Ascending aorta (tissue), 2 donors: ENCODE measurements around the gene INHBA. TPM values are rescaled to one million over a fixed set of nuclear protein-coding genes. Genes with fewer than 3 reads are reported as not detected.

Experiments
- DNase-seq, 2 donors: peaks; one replicate each; pipeline ENCODE4 v3.0.0-alpha.2; 2019; ENCODE audit warnings: low spot score in 2 of 2
- H3K27ac ChIP-seq, 2 donors: fragments of 200-600 bp; sonication (generic); one replicate each; pipeline ENCODE4 v1.5.1; 2016 to 2017; ENCODE audit warnings: mild to moderate bottlenecking in 1 of 2
- H3K27me3 ChIP-seq: fragments of 200-600 bp; sonication (generic); one replicate; pipeline ENCODE4 v1.5.1; 2017
- H3K36me3 ChIP-seq, 2 donors: fragments of 200-600 bp; sonication (generic); one replicate each; pipeline ENCODE4 v1.5.1; 2016
- H3K4me1 ChIP-seq, 2 donors: fragments of 200-600 bp; sonication (generic); one replicate each; pipeline ENCODE4 v1.5.1; 2016 to 2017; ENCODE audit warnings: mild to moderate bottlenecking in 1 of 2
- H3K4me3 ChIP-seq, 2 donors: fragments of 200-600 bp; sonication (generic); one replicate each; pipeline ENCODE4 v1.5.1; 2016 to 2017; ENCODE audit warnings: mild to moderate bottlenecking in 1 of 2
- H3K9me3 ChIP-seq, 2 donors: fragments of 200-600 bp; sonication (generic); one replicate each; pipeline ENCODE4 v1.5.1; 2016
- intact Hi-C: fragments of 100-400 bp; cut with DNase I; formaldehyde crosslinking; loops from one replicate; pipeline ENCODE4 v1.15.1; 2023
- total RNA-seq: library from RNA; depleted of rRNA; stranded (reverse); fragments of >200 nt; gene quantifications from one replicate; pipeline ENCODE4 v1.1.0, GENCODE V29; 2016
- TF ChIP-seq, protein P1 (sequence below), 3 experiments: fragments of 200-600 bp in 2 of 3; fragments of 450-650 bp in 1 of 3; sonication (generic) in 2 of 3; IDR thresholded peaks; one replicate each; pipeline ENCODE4 v1.5.1; 2016 to 2019; ENCODE audit warnings: antibody characterized with exemption in 3 of 3, mild to moderate bottlenecking in 1 of 3, moderate library complexity in 1 of 3

Gene INHBA
- total RNA-seq, 1 donor from 2014 or later = 41.5 TPM

DNA sequence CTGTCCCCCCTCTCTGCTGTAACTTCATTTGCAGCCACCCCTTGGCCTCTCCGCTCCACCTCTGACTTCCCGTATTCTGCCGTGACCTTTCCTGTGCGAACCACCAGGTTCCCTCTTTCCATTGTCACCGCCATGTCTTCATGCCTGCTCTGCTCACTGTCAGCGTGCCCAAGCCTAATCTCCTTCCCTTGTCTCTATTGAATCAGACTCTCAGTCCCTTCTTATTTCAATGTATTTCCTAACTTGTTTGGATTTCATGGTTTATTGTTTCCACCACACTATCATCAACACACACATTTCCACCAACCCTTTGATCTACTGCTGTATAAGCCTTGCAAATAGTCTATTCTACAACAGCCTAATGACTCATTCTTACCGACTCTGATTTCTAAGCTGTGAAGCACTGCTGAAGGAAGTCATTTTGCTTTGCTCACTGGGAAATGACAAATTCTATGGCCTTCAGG is 30.0 kb upstream of the INHBA start:
- Histone ChIP-seq H3K4me1 (peaks cover 0 to 9% of the 10 kb centered on the region in 2 donors), H3K4me3 (no peak overlapping the region), H3K27ac (no peak overlapping the region), H3K36me3 (no peaks in the 10 kb centered on the region), H3K27me3 (no peaks in the 10 kb centered on the region), H3K9me3 (no peaks in the 10 kb centered on the region)
- intact Hi-C loops = loop anchor here (10.0 kb wide), 1 partner anchor 1498 kb away; no protein-coding TSS in a partner anchor
- TF ChIP-seq, protein P1, sequence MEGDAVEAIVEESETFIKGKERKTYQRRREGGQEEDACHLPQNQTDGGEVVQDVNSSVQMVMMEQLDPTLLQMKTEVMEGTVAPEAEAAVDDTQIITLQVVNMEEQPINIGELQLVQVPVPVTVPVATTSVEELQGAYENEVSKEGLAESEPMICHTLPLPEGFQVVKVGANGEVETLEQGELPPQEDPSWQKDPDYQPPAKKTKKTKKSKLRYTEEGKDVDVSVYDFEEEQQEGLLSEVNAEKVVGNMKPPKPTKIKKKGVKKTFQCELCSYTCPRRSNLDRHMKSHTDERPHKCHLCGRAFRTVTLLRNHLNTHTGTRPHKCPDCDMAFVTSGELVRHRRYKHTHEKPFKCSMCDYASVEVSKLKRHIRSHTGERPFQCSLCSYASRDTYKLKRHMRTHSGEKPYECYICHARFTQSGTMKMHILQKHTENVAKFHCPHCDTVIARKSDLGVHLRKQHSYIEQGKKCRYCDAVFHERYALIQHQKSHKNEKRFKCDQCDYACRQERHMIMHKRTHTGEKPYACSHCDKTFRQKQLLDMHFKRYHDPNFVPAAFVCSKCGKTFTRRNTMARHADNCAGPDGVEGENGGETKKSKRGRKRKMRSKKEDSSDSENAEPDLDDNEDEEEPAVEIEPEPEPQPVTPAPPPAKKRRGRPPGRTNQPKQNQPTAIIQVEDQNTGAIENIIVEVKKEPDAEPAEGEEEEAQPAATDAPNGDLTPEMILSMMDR (IDR thresholded peaks at IDR 0.05) = no peak
- no peak for DNase-seq

DNA sequence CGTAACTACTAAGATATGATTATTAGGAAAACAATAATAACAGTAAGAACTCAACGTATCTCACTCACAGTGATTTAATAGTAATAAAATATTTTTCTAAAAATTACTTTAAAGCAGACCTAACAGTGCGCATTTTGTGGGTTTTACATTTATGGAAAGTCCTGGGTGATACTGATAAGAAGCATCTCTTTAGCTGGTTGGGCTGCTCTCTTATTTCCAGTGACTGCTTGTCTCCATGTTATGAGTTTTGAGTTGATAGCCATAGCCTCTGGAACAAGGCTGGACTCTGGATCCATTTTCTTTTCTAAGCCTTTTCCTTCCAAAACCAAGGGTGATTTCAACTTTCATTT is 29.5 kb upstream of the INHBA start:
- no peaks in the 10 kb centered on the region for H3K27me3 ChIP-seq

DNA sequence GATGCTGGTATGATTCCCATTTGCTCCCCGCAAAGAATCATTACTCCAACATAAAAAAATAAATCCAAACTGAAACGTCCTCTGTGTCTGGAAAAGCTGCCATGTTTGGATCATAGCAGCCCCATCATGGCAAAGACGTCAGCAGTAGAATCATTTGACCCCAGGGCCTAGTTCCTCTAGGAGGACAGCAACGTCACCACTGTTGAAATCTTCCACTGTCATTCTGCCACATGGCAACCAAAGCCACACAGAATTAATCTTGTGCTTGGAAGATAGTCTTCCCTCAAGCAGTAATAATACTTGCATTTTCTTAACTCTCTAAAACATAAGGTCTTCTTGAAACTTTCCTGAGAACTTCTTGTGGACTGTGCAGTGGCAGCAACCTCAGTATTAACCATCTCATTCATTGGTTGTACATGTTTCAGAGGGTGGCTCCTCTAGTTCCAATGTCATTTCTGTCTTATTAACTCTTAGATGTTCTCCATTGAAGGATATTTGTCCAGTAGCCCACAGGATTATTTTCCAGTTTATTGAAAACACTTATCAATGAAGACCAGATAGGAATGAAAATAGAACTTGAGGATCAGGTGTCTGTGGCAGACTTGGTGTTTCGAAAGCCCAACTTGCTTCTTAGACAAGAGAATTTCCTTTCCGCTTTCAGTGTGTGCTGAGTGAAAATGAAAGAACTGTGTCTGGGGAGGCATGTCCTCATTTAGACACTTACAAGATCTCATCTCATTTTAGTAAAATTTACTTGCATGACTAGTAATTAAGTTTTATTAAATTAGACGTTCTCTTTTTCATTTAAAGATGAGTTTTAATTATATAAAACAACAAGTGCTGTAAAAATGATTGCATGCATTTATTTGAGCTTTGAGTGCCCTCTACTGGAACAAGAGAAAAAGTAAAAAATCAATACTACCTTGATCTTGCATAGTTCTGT is 28.9 kb upstream of the INHBA start:
- DNase-seq = no peak
- intact Hi-C loops = loop anchor here (10.0 kb wide), 1 partner anchor 1497 kb away; no protein-coding TSS in a partner anchor
- TF ChIP-seq, protein P1 (IDR thresholded peaks at IDR 0.05) = peak in 2 of 3 experiments; percentile 23 to 50
- Histone ChIP-seq H3K9me3 (no peaks in the 10 kb centered on the region), H3K27me3 (no peaks in the 10 kb centered on the region), H3K4me1 (peaks cover 0 to 9% of the 10 kb centered on the region in 2 donors), H3K36me3 (no peaks in the 10 kb centered on the region), H3K27ac (no peak overlapping the region), H3K4me3 (no peak overlapping the region)

More for the DNA sequence above, 29.5 kb upstream of the INHBA start:
- TF ChIP-seq, protein P1 (IDR thresholded peaks at IDR 0.05) = peak in 1 of 3 experiments; percentile 14
- H3K27ac ChIP-seq = no peak overlapping the region
- peaks cover 0 to 9% of the 10 kb centered on the region in 2 donors for H3K4me1 ChIP-seq
- no peaks in the 10 kb centered on the region for H3K9me3 ChIP-seq
- DNase-seq = no peak
- H3K36me3 ChIP-seq = no peaks in the 10 kb centered on the region
- no peak overlapping the region for H3K4me3 ChIP-seq
- intact Hi-C loops = loop anchor here (10.0 kb wide), 1 partner anchor 1498 kb away; no protein-coding TSS in a partner anchor

GRCh38 chr7:41730668-41731067 is 27.8 kb upstream of the INHBA start:
- Histone ChIP-seq H3K4me3 (no peak overlapping the region), H3K9me3 (no peaks in the 10 kb centered on the region), H3K4me1 (peaks cover 0 to 9% of the 10 kb centered on the region in 2 donors), H3K27ac (no peak overlapping the region), H3K27me3 (no peaks in the 10 kb centered on the region), H3K36me3 (no peaks in the 10 kb centered on the region)
- TF ChIP-seq, protein P1 (IDR thresholded peaks at IDR 0.05) = no peak
- intact Hi-C loops = loop anchor here (10.0 kb wide), 1 partner anchor 1496 kb away; no protein-coding TSS in a partner anchor
- DNase-seq = no peak

DNA sequence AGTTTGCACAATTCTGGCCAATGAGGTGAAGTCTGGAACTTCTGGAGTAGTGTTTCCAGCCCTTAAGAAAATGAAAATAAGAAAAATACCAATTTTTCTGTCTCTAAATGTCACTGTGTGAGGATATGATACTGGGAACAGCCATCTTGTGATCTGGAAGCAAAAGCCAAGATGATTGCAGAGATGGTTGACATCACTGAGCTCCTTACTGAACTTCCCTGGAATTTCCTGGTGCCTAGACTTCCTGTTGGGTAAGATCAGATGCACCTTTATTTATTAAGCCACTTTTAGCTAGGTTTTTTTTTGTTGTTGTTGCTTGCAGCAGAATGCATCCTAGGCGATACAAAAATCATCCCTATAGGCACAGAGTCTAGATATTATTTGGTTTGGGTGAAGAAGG is 27.3 kb upstream of the INHBA start:
- no peak for DNase-seq
- Histone ChIP-seq H3K36me3 (no peaks in the 10 kb centered on the region), H3K27ac (no peak overlapping the region), H3K9me3 (no peaks in the 10 kb centered on the region), H3K4me1 (peaks cover 0 to 9% of the 10 kb centered on the region in 2 donors), H3K4me3 (no peak overlapping the region), H3K27me3 (no peaks in the 10 kb centered on the region)
- TF ChIP-seq, protein P1 (IDR thresholded peaks at IDR 0.05) = no peak
- intact Hi-C loops = loop anchor here (10.0 kb wide), 1 partner anchor 1495 kb away; no protein-coding TSS in a partner anchor
